A673 (cell line): ENCODE data around the gene RTP3. TPM values are rescaled to one million over a fixed set of nuclear protein-coding genes. Genes with fewer than 3 reads are reported as not detected.
"Not testable (repeated sequence)": the region's sequence is repeated elsewhere in the genome, so short reads cannot be mapped to it uniquely, and the experiment has no call there.

Experiments
- BruUV-seq: library from RNA; stranded (reverse); fragments of 400-500 nt; replicated peaks from 2 replicates; lab custom pipeline; 2021; lab: Mats Ljungman, UMichigan
- CTCF ChIA-PET: fragments of 300-600 bp; sonication (Branson Sonifier 250); formaldehyde crosslinking; loops from one replicate; lab custom pipeline; 2022; ENCODE audit warnings: antibody characterized with exemption; lab: Charles Lee
- POLR2A ChIA-PET: fragments of 300-600 bp; sonication (Branson Sonifier 250); formaldehyde crosslinking; loops from one replicate; lab custom pipeline; 2022; ENCODE audit warnings: antibody characterized with exemption; ENCODE audit not compliant: low non-redundant PET; lab: Charles Lee
- DNase-seq: peaks from one replicate; pipeline ENCODE4 v3.0.0-alpha.2; 2015; ENCODE audit warnings: low spot score
- H3K27ac ChIP-seq: fragments of 200-600 bp; sonication (generic); 2 replicates; pipeline ENCODE4 v1.5.1; 2016; ENCODE audit warnings: mixed run types, low read depth, mild to moderate bottlenecking, mixed read lengths, antibody characterized with exemption, low read length; ENCODE audit not compliant: poor library complexity, severe bottlenecking
- H3K27me3 ChIP-seq: fragments of 200-600 bp; sonication (generic); replicated peaks from 2 replicates; pipeline ENCODE4 v1.6.1; 2017; ENCODE audit warnings: mixed run types, low read depth, mild to moderate bottlenecking, mixed read lengths, antibody characterized with exemption, low read length; ENCODE audit not compliant: insufficient read depth, poor library complexity
- H3K36me3 ChIP-seq: fragments of 200-600 bp; sonication (generic); 2 replicates; pipeline ENCODE4 v1.6.1; 2016; ENCODE audit warnings: mixed run types, mild to moderate bottlenecking, mixed read lengths, antibody characterized with exemption, low read length; ENCODE audit not compliant: insufficient read depth, poor library complexity, severe bottlenecking
- H3K4me1 ChIP-seq: fragments of 200-600 bp; sonication (generic); 2 replicates; pipeline ENCODE4 v1.6.1; 2017; ENCODE audit warnings: mixed run types, mild to moderate bottlenecking, mixed read lengths, antibody characterized with exemption, low read length; ENCODE audit not compliant: insufficient read depth, poor library complexity, severe bottlenecking
- H3K4me3 ChIP-seq: fragments of 200-600 bp; sonication (generic); 2 replicates; pipeline ENCODE4 v1.5.1; 2016; ENCODE audit warnings: low read depth, mixed run types, mild to moderate bottlenecking, mixed read lengths, low read length; ENCODE audit not compliant: poor library complexity, severe bottlenecking
- H3K9me3 ChIP-seq: fragments of 200-600 bp; sonication (generic); 2 replicates; pipeline ENCODE4 v1.6.1; 2016; ENCODE audit warnings: mixed run types, low read depth, mild to moderate bottlenecking, mixed read lengths, antibody characterized with exemption, low read length; ENCODE audit not compliant: poor library complexity, severe bottlenecking
- EZH2 ChIP-seq: fragments of 200-600 bp; sonication (generic); IDR thresholded peaks from 2 replicates; pipeline ENCODE4 v1.6.1; 2017; ENCODE audit warnings: borderline replicate concordance, low read depth, mild to moderate bottlenecking, mixed read lengths, antibody characterized with exemption, low read length; ENCODE audit not compliant: poor library complexity, severe bottlenecking
- intact Hi-C: fragments of 100-400 bp; cut with micrococcal nuclease; formaldehyde crosslinking; loops from one replicate; pipeline ENCODE4 v1.10.0; 2022; ENCODE audit not compliant: unreplicated experiment
- total RNA-seq: library from RNA; stranded (reverse); gene quantifications from 2 replicates; pipeline ENCODE4 v1.2.3, GENCODE V29; 2021
- TF ChIP-seq, protein P1 (sequence below): fragments of 300-800, 200-600 bp; sonication (generic); conservative IDR thresholded peaks from 2 replicates; pipeline ENCODE4 v1.5.1; 2017; ENCODE audit warnings: low read depth, mild to moderate bottlenecking, antibody characterized with exemption, low read length, moderate library complexity, mixed read lengths

RTP3 gene
- total RNA-seq, 1 experiment from 2014 or later: not detected

DNA sequence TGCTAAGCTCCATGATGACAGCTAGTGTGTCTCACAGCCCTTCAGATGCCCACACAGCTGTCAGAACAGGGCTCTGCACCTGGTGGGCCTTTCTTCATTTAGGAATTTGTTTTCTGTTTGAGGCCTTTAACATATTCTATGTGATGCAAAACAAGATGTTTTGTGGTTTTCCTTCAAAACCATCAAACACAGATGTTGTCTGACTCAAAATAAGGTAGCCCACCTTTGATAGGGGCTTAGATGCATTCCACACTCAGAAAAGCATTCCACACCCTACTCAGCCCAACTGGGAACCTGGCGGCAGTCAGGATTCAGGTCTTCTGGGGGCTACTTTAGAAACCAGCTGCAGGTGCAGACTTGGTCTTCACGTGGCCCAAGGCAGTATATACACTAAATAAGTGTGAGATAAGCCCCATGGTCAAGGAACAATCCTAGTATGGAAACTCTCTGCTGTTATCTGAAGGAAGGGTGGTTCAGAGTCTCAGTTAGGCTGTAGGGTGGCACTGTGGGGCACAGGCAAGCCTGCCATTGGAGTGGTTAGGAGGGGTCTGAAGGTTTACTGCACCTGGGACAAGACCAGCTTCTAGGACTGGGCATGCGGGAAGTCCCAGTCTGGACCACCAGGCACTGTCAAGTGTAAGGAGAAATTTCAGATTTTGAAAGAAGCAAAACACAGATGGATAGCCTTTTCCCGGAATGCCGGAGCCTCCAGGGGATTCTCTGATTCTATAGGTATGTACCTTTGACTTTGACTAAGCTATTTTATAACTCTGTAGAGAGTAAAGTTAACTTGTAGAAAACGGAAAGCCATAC is 48.2 kb downstream of the RTP3 start:
- Histone ChIP-seq H3K4me3 (no peak overlapping the region), H3K4me1 (no peaks in the 10 kb centered on the region), H3K9me3 (no peaks in the 10 kb centered on the region), H3K36me3 (no peaks in the 10 kb centered on the region), H3K27ac (no peak overlapping the region), H3K27me3 (no peaks in the 10 kb centered on the region)
- DNase-seq: no peak
- intact Hi-C loops: no loop called here
- CTCF ChIA-PET: no interaction called here
- TF ChIP-seq EZH2: no peak
- TF ChIP-seq, protein P1, sequence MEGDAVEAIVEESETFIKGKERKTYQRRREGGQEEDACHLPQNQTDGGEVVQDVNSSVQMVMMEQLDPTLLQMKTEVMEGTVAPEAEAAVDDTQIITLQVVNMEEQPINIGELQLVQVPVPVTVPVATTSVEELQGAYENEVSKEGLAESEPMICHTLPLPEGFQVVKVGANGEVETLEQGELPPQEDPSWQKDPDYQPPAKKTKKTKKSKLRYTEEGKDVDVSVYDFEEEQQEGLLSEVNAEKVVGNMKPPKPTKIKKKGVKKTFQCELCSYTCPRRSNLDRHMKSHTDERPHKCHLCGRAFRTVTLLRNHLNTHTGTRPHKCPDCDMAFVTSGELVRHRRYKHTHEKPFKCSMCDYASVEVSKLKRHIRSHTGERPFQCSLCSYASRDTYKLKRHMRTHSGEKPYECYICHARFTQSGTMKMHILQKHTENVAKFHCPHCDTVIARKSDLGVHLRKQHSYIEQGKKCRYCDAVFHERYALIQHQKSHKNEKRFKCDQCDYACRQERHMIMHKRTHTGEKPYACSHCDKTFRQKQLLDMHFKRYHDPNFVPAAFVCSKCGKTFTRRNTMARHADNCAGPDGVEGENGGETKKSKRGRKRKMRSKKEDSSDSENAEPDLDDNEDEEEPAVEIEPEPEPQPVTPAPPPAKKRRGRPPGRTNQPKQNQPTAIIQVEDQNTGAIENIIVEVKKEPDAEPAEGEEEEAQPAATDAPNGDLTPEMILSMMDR: no peak
- POLR2A ChIA-PET: no interaction called here
- no TSS peak for BruUV-seq

DNA sequence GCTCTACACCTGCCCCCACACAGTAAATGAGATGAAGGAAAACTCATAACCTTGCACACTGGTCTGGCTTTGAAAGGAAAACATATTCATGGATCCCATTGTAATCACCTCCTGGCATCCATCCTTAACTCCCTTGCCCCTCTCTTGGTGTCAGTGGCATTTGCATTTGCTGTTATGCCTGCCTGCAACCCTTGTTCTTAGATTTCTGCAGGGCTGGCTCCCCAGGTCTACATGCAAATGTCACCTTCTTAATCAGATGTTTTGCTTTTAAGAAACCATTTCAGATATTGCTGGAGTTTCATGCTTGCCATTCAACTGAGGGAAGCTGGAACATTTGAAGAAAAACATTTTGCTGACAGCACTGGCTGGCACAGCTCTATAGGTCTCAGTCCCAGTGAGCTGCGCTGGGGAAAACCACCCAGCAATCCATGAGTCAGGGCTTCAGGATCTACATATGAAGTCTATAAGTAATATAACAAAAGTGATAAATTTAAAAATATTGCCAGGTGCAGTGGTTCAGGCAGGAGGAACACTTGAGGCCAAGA is 49.2 kb downstream of the RTP3 start:
- POLR2A ChIA-PET: no interaction called here

DNA sequence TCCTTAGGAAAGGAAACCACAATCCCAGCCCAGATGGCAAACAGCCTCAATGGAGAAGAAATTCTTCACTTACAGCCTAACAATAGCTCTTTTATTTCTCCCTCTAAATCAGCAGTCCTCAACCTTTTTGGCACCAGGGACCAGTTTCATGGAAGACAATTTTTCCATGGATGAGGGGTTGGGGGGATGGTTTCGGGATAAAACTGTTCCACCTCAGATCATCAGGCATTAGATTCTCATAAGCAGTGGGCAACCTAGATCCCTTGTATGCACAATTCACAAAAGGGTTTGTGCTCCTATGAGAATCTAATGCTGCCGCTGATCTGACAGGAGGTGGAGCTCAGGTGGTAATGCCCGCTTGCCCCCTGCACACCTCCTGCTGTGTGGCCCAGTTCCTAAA is 50.8 kb downstream of the RTP3 start:
- DNase-seq, H3K36me3 ChIP-seq, H3K4me1 ChIP-seq, H3K9me3 ChIP-seq, H3K4me3 ChIP-seq, H3K27ac ChIP-seq, intact Hi-C loops, CTCF ChIA-PET, H3K27me3 ChIP-seq, BruUV-seq, POLR2A ChIA-PET: not testable (repeated sequence)

More for the DNA sequence above, 49.2 kb downstream of the RTP3 start:
- H3K4me3 ChIP-seq: no peak overlapping the region
- no peaks in the 10 kb centered on the region for H3K27me3 ChIP-seq
- TF ChIP-seq, protein P1: no peak
- no peak for TF ChIP-seq EZH2
- no peak overlapping the region for H3K27ac ChIP-seq
- CTCF ChIA-PET: no interaction called here
- BruUV-seq: no TSS peak
- no peaks in the 10 kb centered on the region for H3K36me3 ChIP-seq
- no peaks in the 10 kb centered on the region for H3K4me1 ChIP-seq
- no peak for DNase-seq
- intact Hi-C loops: no loop called here
- no peaks in the 10 kb centered on the region for H3K9me3 ChIP-seq
